GM12801 (cell line): ENCODE measurements around the gene PRDM12.

Experiments
- CTCF ChIP-seq: IDR thresholded peaks from one replicate; pipeline ENCODE4 v1.5.1; 2011; ENCODE audit warnings: control low read depth; ENCODE audit not compliant: insufficient read length; ENCODE audit errors: extremely low read depth

The PRDM12 gene

GRCh38 chr9:130662099-130662969 lies 2.1 kb upstream of the PRDM12 start:
- no peak for TF ChIP-seq CTCF

- no peak for TF ChIP-seq CTCF
These were observed 1.5 kb upstream of the PRDM12 start for GRCh38 chr9:130662970-130663257.

GRCh38 chr9:130663258-130663976 lies 977 bp upstream of the PRDM12 start:
- TF ChIP-seq CTCF: no peak

DNA sequence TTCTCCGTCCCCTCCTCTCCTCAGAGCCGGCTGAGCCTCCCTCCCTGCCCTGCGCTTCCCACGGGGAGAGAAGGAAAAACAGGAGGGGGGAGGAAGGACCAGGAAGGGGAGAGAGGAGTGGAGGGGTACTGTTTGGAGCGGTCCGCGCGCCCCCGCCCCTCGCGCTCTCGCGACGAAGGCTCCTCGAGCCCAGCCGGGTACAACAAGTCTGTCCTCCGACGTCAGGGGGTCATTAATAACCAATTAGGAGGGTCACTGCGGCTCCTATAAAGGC lies 480 bp upstream of the PRDM12 start:
- no peak for TF ChIP-seq CTCF

DNA sequence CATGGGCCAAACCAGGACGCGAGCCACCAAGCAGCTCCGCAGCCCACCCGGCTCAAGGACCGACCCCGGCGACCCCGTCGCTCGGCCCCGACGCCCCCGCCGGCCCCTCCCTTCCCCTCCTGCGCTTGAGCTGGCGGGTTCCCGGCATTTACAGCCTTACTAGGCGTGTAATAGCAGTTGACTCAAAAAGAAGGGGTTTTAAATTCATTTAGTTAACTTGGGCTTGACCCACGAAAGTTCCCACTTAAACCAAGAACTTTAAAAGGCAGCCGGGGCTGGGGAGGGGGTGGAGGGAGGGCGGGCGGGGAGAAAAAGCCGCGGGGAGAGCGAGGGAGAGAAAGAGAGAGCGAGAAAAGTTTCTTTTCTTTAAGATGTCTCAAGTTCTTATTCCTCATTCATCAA lies 636 bp downstream of the PRDM12 start:
- TF ChIP-seq CTCF: no peak

GRCh38 chr9:130665431-130666392 lies 1.3 kb downstream of the PRDM12 start:
- no peak for TF ChIP-seq CTCF
